SK-N-MC (cell line): Measurements from ENCODE around the gene CENATAC.

Source experiments
- EZH2 ChIP-seq: fragments of 200-600 bp; sonication (generic); IDR thresholded peaks from one replicate; pipeline ENCODE4 v1.6.1; 2017; ENCODE audit warnings: antibody characterized with exemption
- POLR2AphosphoS5 ChIP-seq: IDR thresholded peaks from 2 replicates; pipeline ENCODE4 v1.6.1; 2012; ENCODE audit warnings: mild to moderate bottlenecking, low read depth, low read length, borderline replicate concordance

DNA sequence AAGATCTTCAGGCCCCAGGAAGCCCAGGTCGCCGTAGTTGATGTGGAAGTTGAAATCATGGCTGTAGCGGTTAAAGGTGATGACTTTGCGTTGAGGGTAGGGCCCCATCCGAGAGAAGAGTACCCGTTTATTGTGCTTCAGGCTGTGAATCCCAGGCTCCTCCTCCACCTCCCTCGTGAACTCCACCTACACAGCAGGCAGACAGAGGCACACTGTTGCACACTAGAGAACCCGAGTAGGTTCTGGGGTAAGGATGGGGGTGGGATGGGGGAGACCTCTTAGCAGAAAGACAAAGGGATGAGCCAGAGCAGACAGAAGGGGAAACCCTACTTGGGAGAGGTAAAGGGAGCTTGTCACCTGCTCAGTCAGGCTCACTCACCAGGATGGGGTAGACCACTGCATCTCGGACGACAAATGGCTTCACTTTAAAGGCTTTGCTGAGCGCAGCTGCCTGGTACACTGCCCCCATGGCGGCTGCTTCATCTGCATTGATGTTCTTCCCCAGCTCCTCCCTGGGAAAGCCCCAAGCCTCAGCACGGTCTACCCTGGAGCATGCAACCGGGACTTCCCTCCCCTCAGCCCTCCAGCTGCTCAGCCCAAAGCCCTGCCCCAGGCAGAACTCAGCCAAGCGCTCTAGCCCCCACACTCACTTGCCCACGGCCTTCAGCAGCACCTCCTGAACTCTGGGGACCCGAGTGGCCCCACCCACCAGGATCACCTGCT, 53.7 kb downstream of the CENATAC start:
- TF ChIP-seq EZH2: no peak
- no peak for TF ChIP-seq POLR2AphosphoS5
